Esophagus (tissue), 2 donors: ENCODE data around the gene TXNDC12. TPM values are rescaled to one million over a fixed set of nuclear protein-coding genes. Genes with fewer than 3 reads are reported as not detected.

Experiments
- H3K27ac ChIP-seq, 2 donors: one replicate each; pipeline ENCODE4 v1.5.1; 2013; ENCODE audit warnings: low read depth in 2 of 2, mild to moderate bottlenecking in 2 of 2, inconsistent platforms in 1 of 2, low read length in 1 of 2, moderate library complexity in 1 of 2
- H3K27me3 ChIP-seq, 2 donors: one replicate each; pipeline ENCODE4 v1.6.1; 2013; ENCODE audit warnings: low read length in 2 of 2, control low read depth in 1 of 2, mild to moderate bottlenecking in 1 of 2; ENCODE audit not compliant: insufficient read depth in 2 of 2, control insufficient read depth in 1 of 2
- H3K36me3 ChIP-seq, 2 donors: one replicate each; pipeline ENCODE4 v1.6.1; 2013; ENCODE audit warnings: low read length in 1 of 2; ENCODE audit not compliant: control insufficient read depth in 2 of 2, insufficient read depth in 2 of 2
- H3K4me1 ChIP-seq, 2 donors: one replicate each; pipeline ENCODE4 v1.6.1; 2013; ENCODE audit warnings: low read length in 1 of 2; ENCODE audit not compliant: control insufficient read depth in 2 of 2, insufficient read depth in 2 of 2
- H3K4me3 ChIP-seq, 2 donors: one replicate each; pipeline ENCODE4 v1.5.1; 2013; ENCODE audit warnings: low read length in 2 of 2, mild to moderate bottlenecking in 2 of 2, low read depth in 1 of 2, moderate library complexity in 1 of 2
- H3K9me3 ChIP-seq, 2 donors: one replicate each; pipeline ENCODE4 v1.6.1; 2013; ENCODE audit warnings: mild to moderate bottlenecking in 2 of 2, low read depth in 1 of 2, low read length in 1 of 2, moderate library complexity in 1 of 2; ENCODE audit not compliant: control insufficient read depth in 2 of 2, insufficient read depth in 1 of 2
- WGBS, 2 donors: extraction: QIAGEN DNeasy Blood & Tissue Kit; methylation state at CpG; one replicate each; pipeline ENCODE4 v1.1.7; 2013; 5-methylcytosine and 5-hydroxymethylcytosine counted together
- polyA plus RNA-seq, 2 donors: library from polyadenylated mRNA; stranded (reverse); fragments of 200-250 nt; gene quantifications; one replicate each; pipeline ENCODE4 v1.2.3, GENCODE V29; 2013
- donor health status: healthy with polysubstance abuse.
- donor health status: Bipolar disorder and iron deficiency.

The TXNDC12 gene
- polyA plus RNA-seq, 2 donors: 7.1 to 14.9 TPM

GRCh38 chr1:52070704-52071103 is 15.7 kb upstream of the TXNDC12 start:
- Histone ChIP-seq H3K27ac (no peak overlapping the region), H3K36me3 (no peaks in the 10 kb centered on the region), H3K9me3 (no peaks in the 10 kb centered on the region), H3K4me1 (no peaks in the 10 kb centered on the region), H3K4me3 (no peak overlapping the region), H3K27me3 (no peaks in the 10 kb centered on the region)
- 87 to 93% methylated on average over 4 of the region's 4 CpGs for WGBS, 2 donors

- Histone ChIP-seq H3K27ac (no peak overlapping the region), H3K4me1 (no peaks in the 10 kb centered on the region), H3K4me3 (no peak overlapping the region), H3K9me3 (no peaks in the 10 kb centered on the region), H3K36me3 (peaks cover 3 to 4% of the 10 kb centered on the region in 2 donors), H3K27me3 (no peaks in the 10 kb centered on the region)
- WGBS, 2 donors: 88 to 91% methylated on average over 2 of the region's 2 CpGs
These were observed 8.2 kb upstream of the TXNDC12 start for GRCh38 chr1:52063192-52063591.

- Histone ChIP-seq H3K27ac (no peak overlapping the region), H3K36me3 (peaks cover 3 to 4% of the 10 kb centered on the region in 2 donors), H3K9me3 (no peaks in the 10 kb centered on the region), H3K27me3 (no peaks in the 10 kb centered on the region), H3K4me1 (no peaks in the 10 kb centered on the region), H3K4me3 (no peak overlapping the region)
- WGBS, 2 donors: 96 to 99% methylated on average over 4 of the region's 4 CpGs
These were observed 5.8 kb upstream of the TXNDC12 start for GRCh38 chr1:52060822-52061221.

- Histone ChIP-seq H3K27ac (no peak overlapping the region), H3K4me3 (no peak overlapping the region), H3K9me3 (no peaks in the 10 kb centered on the region), H3K27me3 (no peaks in the 10 kb centered on the region), H3K36me3 (peaks cover 3 to 4% of the 10 kb centered on the region in 2 donors), H3K4me1 (no peaks in the 10 kb centered on the region)
- 90% methylated on average over 1 of the region's 1 CpG for WGBS, 2 donors
These were observed 4.9 kb upstream of the TXNDC12 start for GRCh38 chr1:52059888-52060287.

- H3K4me1 ChIP-seq: no peaks in the 10 kb centered on the region
These were observed 4.3 kb upstream of the TXNDC12 start for GRCh38 chr1:52059321-52059720.

GRCh38 chr1:52057876-52058415 is 3.0 kb upstream of the TXNDC12 start:
- peaks cover 0 to 3% of the 10 kb centered on the region in 2 donors for H3K4me1 ChIP-seq
- H3K9me3 ChIP-seq: no peaks in the 10 kb centered on the region
- no peak overlapping the region for H3K27ac ChIP-seq
- WGBS, 2 donors: 80 to 82% methylated on average over 1 of the region's 1 CpG
- no peak overlapping the region for H3K4me3 ChIP-seq
- H3K36me3 ChIP-seq: peaks cover 2 to 4% of the 10 kb centered on the region in 2 donors
- no peaks in the 10 kb centered on the region for H3K27me3 ChIP-seq

More at GRCh38 chr1:52059321-52059720, 4.3 kb upstream of the TXNDC12 start:
- H3K9me3 ChIP-seq: no peaks in the 10 kb centered on the region
- H3K4me3 ChIP-seq: no peak overlapping the region
- peak overlapping the region in 1 of 2 donors; percentile 33 for H3K27ac ChIP-seq
- H3K36me3 ChIP-seq: peaks cover 3 to 4% of the 10 kb centered on the region in 2 donors
- H3K27me3 ChIP-seq: no peaks in the 10 kb centered on the region

- 7 to 13% methylated on average over 1 of the region's 1 CpG for WGBS, 2 donors
- Histone ChIP-seq H3K4me1 (peaks cover 0 to 3% of the 10 kb centered on the region in 2 donors), H3K27me3 (no peaks in the 10 kb centered on the region), H3K9me3 (no peaks in the 10 kb centered on the region), H3K36me3 (peaks cover 2 to 4% of the 10 kb centered on the region in 2 donors), H3K4me3 (peak overlapping the region in 1 of 2 donors; percentile 86), H3K27ac (no peak overlapping the region)
These were observed 2.3 kb upstream of the TXNDC12 start for GRCh38 chr1:52057255-52057654.

GRCh38 chr1:52056937-52057231 is 1.9 kb upstream of the TXNDC12 start:
- H3K9me3 ChIP-seq: no peaks in the 10 kb centered on the region
- H3K4me3 ChIP-seq: peak overlapping the region; percentile 86 to 99
- H3K27me3 ChIP-seq: no peaks in the 10 kb centered on the region
- peaks cover 0 to 3% of the 10 kb centered on the region in 2 donors for H3K4me1 ChIP-seq
- peaks cover 4 to 5% of the 10 kb centered on the region in 2 donors for H3K36me3 ChIP-seq
- peak overlapping the region; percentile 87 to 93 for H3K27ac ChIP-seq
- WGBS, 2 donors: 0% methylated on average over 4 of the region's 4 CpGs

- Histone ChIP-seq H3K4me3 (peak within 1 kb of the TSS; percentile 86 to 99), H3K9me3 (no peaks in the 10 kb centered on the region), H3K27me3 (no peaks in the 10 kb centered on the region), H3K27ac (peak within 1 kb of the TSS; percentile 87 to 94), H3K4me1 (peaks cover 0 to 3% of the 10 kb centered on the region in 2 donors), H3K36me3 (peaks cover 4 to 5% of the 10 kb centered on the region in 2 donors)
- WGBS, 2 donors: 0% methylated on average over 48 to 54 of the region's 54 CpGs
These were observed 1.4 kb upstream of the TXNDC12 start, which contains the start of gene BTF3L4 for GRCh38 chr1:52056163-52056936. TSS of gene BTF3L4 (plus strand) at chr1:52056295. CDS start at chr1:52059848, 3,553 bp downstream.

- Histone ChIP-seq H3K4me3 (peak overlapping the region; percentile 86 to 99), H3K9me3 (no peaks in the 10 kb centered on the region), H3K27me3 (no peaks in the 10 kb centered on the region), H3K36me3 (peaks cover 4 to 5% of the 10 kb centered on the region in 2 donors), H3K4me1 (peaks cover 0 to 3% of the 10 kb centered on the region in 2 donors), H3K27ac (peak overlapping the region; percentile 84 to 94)
- 0 to 1% methylated on average over 12 of the region's 12 CpGs for WGBS, 2 donors
These were observed 823 bp upstream of the TXNDC12 start for GRCh38 chr1:52055866-52056162.
